HCT116 (cell line): ENCODE results near the gene SLC38A3.

Source experiments
- EGR1 ChIP-seq: IDR thresholded peaks from 2 replicates; pipeline ENCODE4 v1.6.1; 2012; ENCODE audit warnings: low read depth
- EZH2 ChIP-seq: fragments of 200-600 bp; sonication (generic); IDR thresholded peaks from 2 replicates; pipeline ENCODE4 v1.6.1; 2017; ENCODE audit warnings: antibody characterized with exemption, mixed run types
- POLR2A ChIP-seq: IDR thresholded peaks from 2 replicates; pipeline ENCODE4 v1.7.0; 2011; ENCODE audit warnings: borderline replicate concordance; ENCODE audit not compliant: insufficient read depth, insufficient read length; ENCODE audit errors: extremely low read depth
- TF ChIP-seq, protein P1 (sequence below), 3 experiments: fragments of 200-600 bp in 1 of 3; sonication (generic) in 1 of 3; IDR thresholded peaks in 2 of 3; conservative IDR thresholded peaks in 1 of 3; 2 replicates each; pipeline ENCODE4 v1.5.1; 2012 to 2017; ENCODE audit warnings: low read depth in 2 of 3, low read length in 2 of 3, antibody characterized with exemption in 1 of 3, borderline replicate concordance in 1 of 3, control low read depth in 1 of 3, mild to moderate bottlenecking in 1 of 3, mixed read lengths in 1 of 3, mixed run types in 1 of 3, moderate library complexity in 1 of 3; ENCODE audit not compliant: insufficient read depth in 1 of 3
- TF ChIP-seq, protein P2 (sequence below): IDR thresholded peaks from 2 replicates; pipeline ENCODE4 v1.6.1; 2012
- TF ChIP-seq, protein P3 (sequence below): IDR thresholded peaks from 2 replicates; pipeline ENCODE4 v1.6.1; 2012; ENCODE audit warnings: low read depth

DNA sequence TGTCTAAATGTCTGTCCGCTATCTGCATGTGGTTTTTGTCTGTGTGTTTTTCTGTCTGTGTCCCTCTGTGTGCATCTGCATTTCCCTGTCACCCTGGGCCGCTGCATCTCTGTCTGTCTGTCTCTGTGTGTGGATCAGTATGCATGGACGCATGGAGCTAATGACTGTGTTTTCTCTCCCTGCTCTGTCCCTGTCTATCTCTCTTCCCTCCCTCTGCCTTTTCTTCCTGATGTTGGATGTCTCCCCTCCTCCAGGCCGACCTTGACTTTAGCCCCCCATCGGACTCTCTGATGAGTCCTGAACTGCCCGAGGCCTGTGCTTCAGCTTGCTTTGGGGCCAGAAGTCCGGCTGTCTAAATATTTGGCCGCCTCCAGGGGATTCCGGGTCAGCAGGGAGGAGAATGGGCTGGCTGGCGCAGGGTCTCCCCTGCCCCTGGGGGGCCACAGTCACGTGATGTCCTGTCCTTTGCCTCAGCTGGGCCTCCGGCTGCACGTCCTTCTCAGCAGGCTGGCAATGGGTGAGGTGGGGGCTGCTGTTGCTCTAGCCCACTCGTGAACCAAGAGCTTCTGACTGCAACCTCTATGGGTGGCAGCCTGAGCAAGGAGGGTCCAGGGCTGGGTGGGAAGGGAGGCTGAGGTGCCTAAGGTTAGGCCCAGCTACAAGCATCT lies 3.7 kb downstream of the SLC38A3 start:
- TF ChIP-seq POLR2A (no peak), EZH2 (no peak), EGR1 (no peak)
- TF ChIP-seq, protein P1, sequence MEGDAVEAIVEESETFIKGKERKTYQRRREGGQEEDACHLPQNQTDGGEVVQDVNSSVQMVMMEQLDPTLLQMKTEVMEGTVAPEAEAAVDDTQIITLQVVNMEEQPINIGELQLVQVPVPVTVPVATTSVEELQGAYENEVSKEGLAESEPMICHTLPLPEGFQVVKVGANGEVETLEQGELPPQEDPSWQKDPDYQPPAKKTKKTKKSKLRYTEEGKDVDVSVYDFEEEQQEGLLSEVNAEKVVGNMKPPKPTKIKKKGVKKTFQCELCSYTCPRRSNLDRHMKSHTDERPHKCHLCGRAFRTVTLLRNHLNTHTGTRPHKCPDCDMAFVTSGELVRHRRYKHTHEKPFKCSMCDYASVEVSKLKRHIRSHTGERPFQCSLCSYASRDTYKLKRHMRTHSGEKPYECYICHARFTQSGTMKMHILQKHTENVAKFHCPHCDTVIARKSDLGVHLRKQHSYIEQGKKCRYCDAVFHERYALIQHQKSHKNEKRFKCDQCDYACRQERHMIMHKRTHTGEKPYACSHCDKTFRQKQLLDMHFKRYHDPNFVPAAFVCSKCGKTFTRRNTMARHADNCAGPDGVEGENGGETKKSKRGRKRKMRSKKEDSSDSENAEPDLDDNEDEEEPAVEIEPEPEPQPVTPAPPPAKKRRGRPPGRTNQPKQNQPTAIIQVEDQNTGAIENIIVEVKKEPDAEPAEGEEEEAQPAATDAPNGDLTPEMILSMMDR (IDR thresholded peaks at IDR 0.05 in 2 of 3, conservative IDR thresholded peaks at IDR 0.05 in 1 of 3; ENCODE audit: borderline replicate concordance in 1 of 3, insufficient read depth in 1 of 3, low read depth in 2 of 3, low read length in 2 of 3): no peak
- TF ChIP-seq, protein P2, sequence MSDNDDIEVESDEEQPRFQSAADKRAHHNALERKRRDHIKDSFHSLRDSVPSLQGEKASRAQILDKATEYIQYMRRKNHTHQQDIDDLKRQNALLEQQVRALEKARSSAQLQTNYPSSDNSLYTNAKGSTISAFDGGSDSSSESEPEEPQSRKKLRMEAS: no peak
- TF ChIP-seq, protein P3, sequence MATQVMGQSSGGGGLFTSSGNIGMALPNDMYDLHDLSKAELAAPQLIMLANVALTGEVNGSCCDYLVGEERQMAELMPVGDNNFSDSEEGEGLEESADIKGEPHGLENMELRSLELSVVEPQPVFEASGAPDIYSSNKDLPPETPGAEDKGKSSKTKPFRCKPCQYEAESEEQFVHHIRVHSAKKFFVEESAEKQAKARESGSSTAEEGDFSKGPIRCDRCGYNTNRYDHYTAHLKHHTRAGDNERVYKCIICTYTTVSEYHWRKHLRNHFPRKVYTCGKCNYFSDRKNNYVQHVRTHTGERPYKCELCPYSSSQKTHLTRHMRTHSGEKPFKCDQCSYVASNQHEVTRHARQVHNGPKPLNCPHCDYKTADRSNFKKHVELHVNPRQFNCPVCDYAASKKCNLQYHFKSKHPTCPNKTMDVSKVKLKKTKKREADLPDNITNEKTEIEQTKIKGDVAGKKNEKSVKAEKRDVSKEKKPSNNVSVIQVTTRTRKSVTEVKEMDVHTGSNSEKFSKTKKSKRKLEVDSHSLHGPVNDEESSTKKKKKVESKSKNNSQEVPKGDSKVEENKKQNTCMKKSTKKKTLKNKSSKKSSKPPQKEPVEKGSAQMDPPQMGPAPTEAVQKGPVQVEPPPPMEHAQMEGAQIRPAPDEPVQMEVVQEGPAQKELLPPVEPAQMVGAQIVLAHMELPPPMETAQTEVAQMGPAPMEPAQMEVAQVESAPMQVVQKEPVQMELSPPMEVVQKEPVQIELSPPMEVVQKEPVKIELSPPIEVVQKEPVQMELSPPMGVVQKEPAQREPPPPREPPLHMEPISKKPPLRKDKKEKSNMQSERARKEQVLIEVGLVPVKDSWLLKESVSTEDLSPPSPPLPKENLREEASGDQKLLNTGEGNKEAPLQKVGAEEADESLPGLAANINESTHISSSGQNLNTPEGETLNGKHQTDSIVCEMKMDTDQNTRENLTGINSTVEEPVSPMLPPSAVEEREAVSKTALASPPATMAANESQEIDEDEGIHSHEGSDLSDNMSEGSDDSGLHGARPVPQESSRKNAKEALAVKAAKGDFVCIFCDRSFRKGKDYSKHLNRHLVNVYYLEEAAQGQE: no peak
